ENCODE data around the gene MZB1.

Gene MZB1, protein sequence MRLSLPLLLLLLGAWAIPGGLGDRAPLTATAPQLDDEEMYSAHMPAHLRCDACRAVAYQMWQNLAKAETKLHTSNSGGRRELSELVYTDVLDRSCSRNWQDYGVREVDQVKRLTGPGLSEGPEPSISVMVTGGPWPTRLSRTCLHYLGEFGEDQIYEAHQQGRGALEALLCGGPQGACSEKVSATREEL

GRCh38 chr5:139389701-139390638, at the start of gene MZB1:
Gene MZB1, minus strand, starts transcription at chr5:139389913. Its CDS starts 57 bp downstream, at chr5:139389856.
- H3K9ac ChIP-seq (ENCODE audit: low read depth, low read length) = no peak within 1 kb of the TSS
- H3K4me1 ChIP-seq (ENCODE audit: control insufficient read depth, insufficient read depth, low read length) = peaks cover 11% of the 10 kb centered on the region
- H3K36me3 ChIP-seq (ENCODE audit: control insufficient read depth, insufficient read depth, low read length) = no peaks in the 10 kb centered on the region
- H3K27me3 ChIP-seq (ENCODE audit: control insufficient read depth, insufficient read depth, low read length) = peaks cover 20% of the 10 kb centered on the region
- no peak within 1 kb of the TSS for H3K4me3 ChIP-seq (ENCODE audit: low read depth, low read length)
- H3K9me3 ChIP-seq (ENCODE audit: control insufficient read depth, insufficient read depth, low read length) = no peaks in the 10 kb centered on the region

DNA sequence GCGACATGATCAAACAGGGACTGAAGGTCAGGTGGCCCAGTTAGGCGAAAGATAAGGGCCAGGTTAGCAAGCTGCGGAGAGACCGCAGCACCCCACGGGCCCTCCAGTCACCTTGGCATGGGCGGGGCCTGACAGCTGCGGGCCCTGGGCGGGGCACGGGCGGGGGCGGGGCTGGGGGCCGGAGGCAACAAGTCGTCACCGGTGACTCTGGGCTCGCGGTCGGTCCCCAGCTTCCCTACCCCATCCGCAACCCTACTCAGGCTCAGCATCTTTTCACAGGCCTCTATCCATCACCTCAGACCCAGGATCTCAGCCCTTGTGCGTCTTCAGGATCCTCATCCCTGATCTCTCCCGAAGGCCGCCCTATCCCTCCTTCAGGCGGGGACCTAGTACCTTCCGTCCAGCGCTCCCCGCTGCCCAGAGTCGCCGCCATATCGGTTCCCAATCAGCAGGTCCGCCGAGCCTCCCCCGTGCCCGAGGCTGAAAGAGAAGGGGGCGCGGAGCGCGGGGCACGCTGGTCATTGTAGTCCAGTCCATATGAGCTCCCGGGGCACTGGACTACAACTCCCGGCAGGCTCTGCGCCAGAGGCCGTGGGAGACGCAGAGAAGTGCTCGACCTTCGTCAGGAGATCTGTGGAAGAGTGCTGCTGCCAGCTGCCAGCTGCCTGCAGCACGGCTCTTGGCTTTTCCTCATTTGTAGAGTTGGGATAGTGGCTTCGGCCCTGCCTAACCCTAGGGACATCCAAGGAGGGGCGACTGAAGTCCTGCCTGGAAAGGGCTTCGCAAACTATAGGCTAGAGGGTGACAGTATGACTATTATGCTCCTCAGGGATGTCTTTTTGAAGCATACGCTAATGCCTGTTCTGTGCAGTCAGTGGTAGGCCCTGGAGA, 49.5 kb upstream of the MZB1 start, which contains the start of gene DNAJC18:
Gene DNAJC18, minus strand, starts transcription at position 513 of the 891 bp plus-strand sequence. Its CDS starts 80 bp downstream, at position 433.
- Histone ChIP-seq H3K27me3 (ENCODE audit: control insufficient read depth, insufficient read depth, low read length) (no peaks in the 10 kb centered on the region), H3K9ac (ENCODE audit: low read depth, low read length) (peak within 1 kb of the TSS; percentile 48), H3K4me3 (ENCODE audit: low read depth, low read length) (peak within 1 kb of the TSS; percentile 73), H3K4me1 (ENCODE audit: control insufficient read depth, insufficient read depth, low read length) (no peaks in the 10 kb centered on the region), H3K9me3 (ENCODE audit: control insufficient read depth, insufficient read depth, low read length) (no peaks in the 10 kb centered on the region), H3K36me3 (ENCODE audit: control insufficient read depth, insufficient read depth, low read length) (peaks cover 3% of the 10 kb centered on the region)

- Histone ChIP-seq H3K4me1 (ENCODE audit: control insufficient read depth, insufficient read depth, low read length) (no peaks in the 10 kb centered on the region), H3K9me3 (ENCODE audit: control insufficient read depth, insufficient read depth, low read length) (no peaks in the 10 kb centered on the region), H3K4me3 (ENCODE audit: low read depth, low read length) (peak overlapping the region; percentile 62), H3K27me3 (ENCODE audit: control insufficient read depth, insufficient read depth, low read length) (no peaks in the 10 kb centered on the region), H3K36me3 (ENCODE audit: control insufficient read depth, insufficient read depth, low read length) (peaks cover 3% of the 10 kb centered on the region), H3K9ac (ENCODE audit: low read depth, low read length) (no peak overlapping the region)
These were observed 48.9 kb upstream of the MZB1 start for GRCh38 chr5:139438707-139439012.

DNA sequence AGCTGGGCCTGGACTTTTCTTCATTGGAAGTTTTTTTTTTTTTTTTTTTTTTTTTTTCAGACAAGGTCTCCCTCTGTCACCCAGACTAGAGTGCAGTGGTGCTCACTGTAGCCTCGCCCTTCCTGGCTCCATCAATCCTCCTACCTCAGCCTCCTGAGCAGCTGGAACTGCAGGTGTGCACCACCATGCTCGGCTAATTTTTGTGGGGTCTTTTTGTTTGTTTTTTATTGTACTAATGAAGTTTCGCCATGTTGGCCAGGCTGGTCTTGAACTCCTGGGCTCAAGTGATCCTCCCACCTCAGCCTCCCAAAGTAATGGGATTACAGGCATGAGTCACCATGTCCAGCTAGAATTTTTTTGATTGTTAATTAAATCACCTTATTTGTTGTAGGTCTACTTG, 46.0 kb upstream of the MZB1 start:
- Histone ChIP-seq H3K4me1 (ENCODE audit: control insufficient read depth, insufficient read depth, low read length) (no peaks in the 10 kb centered on the region), H3K27me3 (ENCODE audit: control insufficient read depth, insufficient read depth, low read length) (no peaks in the 10 kb centered on the region), H3K9me3 (ENCODE audit: control insufficient read depth, insufficient read depth, low read length) (no peaks in the 10 kb centered on the region), H3K9ac (ENCODE audit: low read depth, low read length) (no peak overlapping the region), H3K4me3 (ENCODE audit: low read depth, low read length) (no peak overlapping the region), H3K36me3 (ENCODE audit: control insufficient read depth, insufficient read depth, low read length) (peaks cover 3% of the 10 kb centered on the region)

DNA sequence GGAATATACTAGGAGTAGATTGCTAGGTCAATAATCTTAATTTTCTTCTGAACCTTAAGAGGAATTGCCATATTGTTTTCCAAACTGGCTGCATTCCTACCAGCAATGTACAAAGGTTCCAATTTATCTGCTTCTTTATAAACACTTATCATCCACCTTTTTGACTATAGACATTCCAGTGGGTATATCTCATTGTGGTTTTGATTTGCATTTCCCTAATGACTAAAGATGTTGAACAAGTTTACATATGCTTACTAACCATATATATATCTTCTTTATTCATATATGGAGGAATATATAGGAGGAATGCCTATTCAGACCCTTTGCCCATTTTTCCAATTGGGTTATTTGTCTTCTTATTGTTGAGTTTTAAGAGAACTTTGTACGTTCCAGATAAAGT, 42.0 kb upstream of the MZB1 start:
- Histone ChIP-seq H3K4me3 (ENCODE audit: low read depth, low read length) (no peak overlapping the region), H3K4me1 (ENCODE audit: control insufficient read depth, insufficient read depth, low read length) (no peaks in the 10 kb centered on the region), H3K36me3 (ENCODE audit: control insufficient read depth, insufficient read depth, low read length) (peaks cover 3% of the 10 kb centered on the region), H3K9me3 (ENCODE audit: control insufficient read depth, insufficient read depth, low read length) (no peaks in the 10 kb centered on the region), H3K27me3 (ENCODE audit: control insufficient read depth, insufficient read depth, low read length) (no peaks in the 10 kb centered on the region), H3K9ac (ENCODE audit: low read depth, low read length) (no peak overlapping the region)

GRCh38 chr5:139430015-139430414, 40.3 kb upstream of the MZB1 start:
- Histone ChIP-seq H3K4me3 (ENCODE audit: low read depth, low read length) (no peak overlapping the region), H3K9me3 (ENCODE audit: control insufficient read depth, insufficient read depth, low read length) (no peaks in the 10 kb centered on the region), H3K27me3 (ENCODE audit: control insufficient read depth, insufficient read depth, low read length) (no peaks in the 10 kb centered on the region), H3K4me1 (ENCODE audit: control insufficient read depth, insufficient read depth, low read length) (no peaks in the 10 kb centered on the region), H3K36me3 (ENCODE audit: control insufficient read depth, insufficient read depth, low read length) (peaks cover 6% of the 10 kb centered on the region), H3K9ac (ENCODE audit: low read depth, low read length) (no peak overlapping the region)

GRCh38 chr5:139426203-139426885, 36.6 kb upstream of the MZB1 start:
- no peak overlapping the region for H3K4me3 ChIP-seq (ENCODE audit: low read depth, low read length)
- peaks cover 3% of the 10 kb centered on the region for H3K36me3 ChIP-seq (ENCODE audit: control insufficient read depth, insufficient read depth, low read length)
- H3K27me3 ChIP-seq (ENCODE audit: control insufficient read depth, insufficient read depth, low read length) = no peaks in the 10 kb centered on the region
- H3K4me1 ChIP-seq (ENCODE audit: control insufficient read depth, insufficient read depth, low read length) = no peaks in the 10 kb centered on the region
- no peaks in the 10 kb centered on the region for H3K9me3 ChIP-seq (ENCODE audit: control insufficient read depth, insufficient read depth, low read length)
- no peak overlapping the region for H3K9ac ChIP-seq (ENCODE audit: low read depth, low read length)

DNA sequence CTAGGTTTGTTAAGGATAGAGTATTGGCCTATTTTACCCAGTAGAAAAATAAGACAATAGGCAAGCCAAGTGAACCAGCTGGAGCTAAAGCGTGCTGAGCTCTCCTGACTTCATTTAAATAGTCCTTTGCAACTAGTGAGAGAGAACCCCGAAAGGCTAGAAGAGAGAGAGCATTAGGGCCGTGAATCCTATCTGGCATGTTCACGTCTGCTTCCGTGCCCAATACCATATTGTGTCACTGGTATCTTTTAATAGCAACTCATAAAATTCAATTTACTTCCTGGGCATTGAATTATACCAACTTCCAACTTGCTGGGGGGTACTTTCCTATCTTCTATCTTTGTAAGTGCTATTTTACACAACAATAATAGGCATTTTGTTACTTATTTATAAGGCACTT, 35.8 kb upstream of the MZB1 start:
- Histone ChIP-seq H3K27me3 (ENCODE audit: control insufficient read depth, insufficient read depth, low read length) (no peaks in the 10 kb centered on the region), H3K9ac (ENCODE audit: low read depth, low read length) (no peak overlapping the region), H3K36me3 (ENCODE audit: control insufficient read depth, insufficient read depth, low read length) (peaks cover 3% of the 10 kb centered on the region), H3K4me3 (ENCODE audit: low read depth, low read length) (no peak overlapping the region), H3K4me1 (ENCODE audit: control insufficient read depth, insufficient read depth, low read length) (no peaks in the 10 kb centered on the region), H3K9me3 (ENCODE audit: control insufficient read depth, insufficient read depth, low read length) (no peaks in the 10 kb centered on the region)

GRCh38 chr5:139422307-139422893, 32.7 kb upstream of the MZB1 start:
- Histone ChIP-seq H3K27me3 (ENCODE audit: control insufficient read depth, insufficient read depth, low read length) (no peaks in the 10 kb centered on the region), H3K9ac (ENCODE audit: low read depth, low read length) (no peak overlapping the region), H3K36me3 (ENCODE audit: control insufficient read depth, insufficient read depth, low read length) (peaks cover 3% of the 10 kb centered on the region), H3K4me1 (ENCODE audit: control insufficient read depth, insufficient read depth, low read length) (peaks cover 2% of the 10 kb centered on the region), H3K4me3 (ENCODE audit: low read depth, low read length) (no peak overlapping the region), H3K9me3 (ENCODE audit: control insufficient read depth, insufficient read depth, low read length) (no peaks in the 10 kb centered on the region)

GRCh38 chr5:139419226-139420192, 29.8 kb upstream of the MZB1 start:
- Histone ChIP-seq H3K4me1 (ENCODE audit: control insufficient read depth, insufficient read depth, low read length) (peaks cover 2% of the 10 kb centered on the region), H3K9ac (ENCODE audit: low read depth, low read length) (no peak overlapping the region), H3K36me3 (ENCODE audit: control insufficient read depth, insufficient read depth, low read length) (no peaks in the 10 kb centered on the region)

More at GRCh38 chr5:139419226-139420192, 29.8 kb upstream of the MZB1 start:
- no peaks in the 10 kb centered on the region for H3K27me3 ChIP-seq (ENCODE audit: control insufficient read depth, insufficient read depth, low read length)
- no peak overlapping the region for H3K4me3 ChIP-seq (ENCODE audit: low read depth, low read length)
- H3K9me3 ChIP-seq (ENCODE audit: control insufficient read depth, insufficient read depth, low read length) = no peaks in the 10 kb centered on the region
